EL (cell line): ENCODE data around the gene C1QA.

ENCODE experiments used
- DNase-seq: peaks from one replicate; pipeline ENCODE4 v3.0.0-alpha.2; 2016

C1QA gene

GRCh38 chr1:22636353-22636752, at the start of gene C1QA:
Gene C1QA (plus strand): TSS chr1:22636628. CDS start chr1:22637617, 989 bp downstream.
- DNase-seq: no peak

- no peak for DNase-seq
Measured at GRCh38 chr1:22587247-22587646, 49.2 kb upstream of the C1QA start.

- no peak for DNase-seq
Measured at GRCh38 chr1:22588899-22589422, 47.5 kb upstream of the C1QA start.

- peak; percentile 6 for DNase-seq
Measured at GRCh38 chr1:22591576-22591975, 44.9 kb upstream of the C1QA start.

- DNase-seq: no peak
Measured at GRCh38 chr1:22592051-22592450, 44.4 kb upstream of the C1QA start.

GRCh38 chr1:22592919-22593790, 43.3 kb upstream of the C1QA start:
- no peak for DNase-seq

GRCh38 chr1:22594396-22594795, 42.0 kb upstream of the C1QA start:
- DNase-seq: no peak

- DNase-seq: no peak
Measured at GRCh38 chr1:22595108-22595507, 41.3 kb upstream of the C1QA start.

GRCh38 chr1:22597301-22597965, 39.0 kb upstream of the C1QA start:
- no peak for DNase-seq

- no peak for DNase-seq
Measured at GRCh38 chr1:22597996-22598395, 38.4 kb upstream of the C1QA start.

GRCh38 chr1:22598736-22599135, 37.7 kb upstream of the C1QA start:
- DNase-seq: no peak

- DNase-seq: no peak
Measured at GRCh38 chr1:22600071-22600816, 36.2 kb upstream of the C1QA start.

- DNase-seq: no peak
Measured at GRCh38 chr1:22600817-22601605, 35.4 kb upstream of the C1QA start.

- no peak for DNase-seq
Measured at GRCh38 chr1:22601610-22602009, 34.8 kb upstream of the C1QA start.

GRCh38 chr1:22602060-22602740, 34.2 kb upstream of the C1QA start:
- DNase-seq: no peak

- DNase-seq: no peak
Measured at GRCh38 chr1:22606161-22606560, 30.3 kb upstream of the C1QA start.

GRCh38 chr1:22607154-22607553, 29.3 kb upstream of the C1QA start:
- DNase-seq: no peak

- DNase-seq: no peak
Measured at GRCh38 chr1:22608361-22608760, 28.1 kb upstream of the C1QA start.

GRCh38 chr1:22609291-22609690, 27.1 kb upstream of the C1QA start:
- DNase-seq: no peak

- peak; percentile 38 for DNase-seq
Measured at GRCh38 chr1:22611530-22611947, 24.9 kb upstream of the C1QA start.

GRCh38 chr1:22612671-22613571, 23.5 kb upstream of the C1QA start:
- no peak for DNase-seq
